ENCODE data around the gene ZDHHC12. TPM values are rescaled to one million over a fixed set of nuclear protein-coding genes. Genes with fewer than 3 reads are reported as not detected.
"Not testable (repeated sequence)": the region's sequence is repeated elsewhere in the genome, so short reads cannot be mapped to it uniquely, and the experiment has no call there.

Gene ZDHHC12
- total and polyA plus RNA-seq, 2 of the 13 experiments (the other 11 are each of a cell fraction or from before 2014, with no cell fraction given): 25.4 to 28.0 TPM

GRCh38 chr9:128701227-128701854, 22.6 kb downstream of the ZDHHC12 start:
- Histone ChIP-seq H3K4me3 (replicated peaks in 1 of 3; ENCODE audit: insufficient read depth in 1 of 3, low read depth in 2 of 3, low read length in 3 of 3) (no peak overlapping the region), H3K27ac (ENCODE audit: extremely low read length, insufficient read depth, low read length) (no peak overlapping the region), H3K4me1 (ENCODE audit: insufficient read depth, low read length) (peaks cover 16% of the 10 kb centered on the region), H3K4me2 (ENCODE audit: low read depth, low read length) (no peak overlapping the region), H2AFZ (ENCODE audit: low read length) (no peak overlapping the region), H3K9me3 (ENCODE audit: low read length) (no peaks in the 10 kb centered on the region), H3K79me2 (ENCODE audit: insufficient read depth, low read length) (peaks cover 8% of the 10 kb centered on the region), H3K27me3 (ENCODE audit: control insufficient read depth in 1 of 2, insufficient read depth in 2 of 2, low read length in 2 of 2) (no peaks in the 10 kb centered on the region), H3K9ac (ENCODE audit: insufficient read depth, low read depth, low read length) (no peak overlapping the region), H4K20me1 (ENCODE audit: insufficient read depth, low read length) (no peaks in the 10 kb centered on the region), H3K36me3 (replicated peaks in 1 of 2; ENCODE audit: control insufficient read depth in 1 of 2, insufficient read depth in 2 of 2, low read length in 2 of 2) (peaks cover 0 to 4% of the 10 kb centered on the region in 2 experiments; a peak in 1 of 5 replicates)
- no peak for ATAC-seq
- ChIA-PET POLR2A (interaction anchor here (1.0 kb wide), 1 partner anchor 17 kb away, joined by 6 read pairs; no protein-coding TSS in a partner anchor), CTCF (ENCODE audit: low intra/inter-chr PET ratio, low total read pairs) (interaction anchor here (1.6 to 2.6 kb wide), 3 partner anchors 32 to 66 kb away, joined by 4 to 17 read pairs (median 12); no protein-coding TSS in a partner anchor)
- 96% methylated on average over 10 of the region's 10 CpGs for WGBS (ENCODE audit: low lambda C conversion rate)
- no peak for FAIRE-seq
- no TSS peak for BruUV-seq (replicated peaks)
- in situ Hi-C loops (cut with HindIII; ENCODE audit: extremely low pct_ligation_motif_present, low pct_unique_long_range_greater_than_20kb): no loop called here
- no peak for DNase-seq (ENCODE audit: low spot score)
- intact Hi-C loops (cut with micrococcal nuclease; ENCODE audit: unreplicated experiment): loop anchor here (5.0 kb wide), 1 partner anchor 64 kb away; no protein-coding TSS in a partner anchor
- TF ChIP-seq ZNF557 (CRISPR knock-in tag; IDR thresholded peaks at IDR 0.05) (no peak), ZKSCAN1 (IDR thresholded peaks at IDR 0.05; ENCODE audit: low read length) (peak; percentile 54; the same call in 1 of the 2 replicates)
- TF ChIP-seq, protein P1, sequence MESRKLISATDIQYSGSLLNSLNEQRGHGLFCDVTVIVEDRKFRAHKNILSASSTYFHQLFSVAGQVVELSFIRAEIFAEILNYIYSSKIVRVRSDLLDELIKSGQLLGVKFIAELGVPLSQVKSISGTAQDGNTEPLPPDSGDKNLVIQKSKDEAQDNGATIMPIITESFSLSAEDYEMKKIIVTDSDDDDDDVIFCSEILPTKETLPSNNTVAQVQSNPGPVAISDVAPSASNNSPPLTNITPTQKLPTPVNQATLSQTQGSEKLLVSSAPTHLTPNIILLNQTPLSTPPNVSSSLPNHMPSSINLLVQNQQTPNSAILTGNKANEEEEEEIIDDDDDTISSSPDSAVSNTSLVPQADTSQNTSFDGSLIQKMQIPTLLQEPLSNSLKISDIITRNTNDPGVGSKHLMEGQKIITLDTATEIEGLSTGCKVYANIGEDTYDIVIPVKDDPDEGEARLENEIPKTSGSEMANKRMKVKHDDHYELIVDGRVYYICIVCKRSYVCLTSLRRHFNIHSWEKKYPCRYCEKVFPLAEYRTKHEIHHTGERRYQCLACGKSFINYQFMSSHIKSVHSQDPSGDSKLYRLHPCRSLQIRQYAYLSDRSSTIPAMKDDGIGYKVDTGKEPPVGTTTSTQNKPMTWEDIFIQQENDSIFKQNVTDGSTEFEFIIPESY (CRISPR knock-in tag; IDR thresholded peaks at IDR 0.05): peak; percentile 39; the same call in 1 of the 2 replicates

DNA sequence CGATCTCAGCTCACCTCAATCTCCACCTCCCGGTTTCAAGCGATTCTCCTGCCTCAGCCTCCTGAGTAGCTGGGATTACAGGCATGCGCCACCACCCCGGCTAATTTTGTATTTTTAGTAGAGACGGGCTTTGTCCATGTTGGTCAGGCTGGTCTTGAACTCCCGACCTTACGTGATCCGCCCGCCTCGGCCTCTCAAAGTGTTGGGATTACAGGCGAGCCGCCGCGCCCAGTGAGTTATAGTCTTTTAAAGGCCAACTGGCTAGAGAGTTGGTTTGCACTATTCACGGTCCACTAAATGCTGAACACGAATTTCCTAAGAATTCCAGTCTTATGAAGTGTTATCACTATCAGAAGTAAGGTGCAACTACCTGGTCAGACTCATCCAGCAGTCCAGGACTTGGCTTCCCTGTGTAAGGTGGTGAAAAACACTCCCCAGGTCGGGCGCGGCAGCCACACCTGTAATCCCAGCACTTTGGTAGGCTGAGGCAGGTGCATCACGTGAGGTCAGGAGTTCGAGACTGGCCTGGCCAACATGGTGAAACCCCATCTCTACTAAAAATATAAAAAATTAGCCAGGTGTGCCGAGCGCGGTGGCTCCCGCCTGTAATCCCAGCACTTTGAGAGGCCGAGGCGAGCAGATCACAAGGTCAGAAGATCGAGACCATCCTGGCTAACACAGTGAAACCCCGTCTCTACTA, 24.7 kb downstream of the ZDHHC12 start:
- WGBS (ENCODE audit: low lambda C conversion rate): 97% methylated on average over 30 of the region's 30 CpGs
- ATAC-seq; H4K20me1 ChIP-seq (ENCODE audit: insufficient read depth, low read length): not testable (repeated sequence)

More for the DNA sequence above, 24.7 kb downstream of the ZDHHC12 start:
- FAIRE-seq; H3K36me3 ChIP-seq (replicated peaks in 1 of 2; ENCODE audit: control insufficient read depth in 1 of 2, insufficient read depth in 2 of 2, low read length in 2 of 2); intact Hi-C loops (cut with micrococcal nuclease; ENCODE audit: unreplicated experiment); CTCF ChIA-PET (ENCODE audit: low intra/inter-chr PET ratio, low total read pairs); H3K4me3 ChIP-seq (replicated peaks in 1 of 3; ENCODE audit: insufficient read depth in 1 of 3, low read depth in 2 of 3, low read length in 3 of 3); H3K79me2 ChIP-seq (ENCODE audit: insufficient read depth, low read length); H3K4me2 ChIP-seq (ENCODE audit: low read depth, low read length); in situ Hi-C loops (cut with HindIII; ENCODE audit: extremely low pct_ligation_motif_present, low pct_unique_long_range_greater_than_20kb); DNase-seq (ENCODE audit: low spot score); H2AFZ ChIP-seq (ENCODE audit: low read length); H3K9ac ChIP-seq (ENCODE audit: insufficient read depth, low read depth, low read length); H3K27me3 ChIP-seq (ENCODE audit: control insufficient read depth in 1 of 2, insufficient read depth in 2 of 2, low read length in 2 of 2); H3K9me3 ChIP-seq (ENCODE audit: low read length); BruUV-seq (replicated peaks); H3K27ac ChIP-seq (ENCODE audit: extremely low read length, insufficient read depth, low read length): not testable (repeated sequence)
- POLR2A ChIA-PET: interaction anchor here (1.3 kb wide), 1 partner anchor 15 kb away, joined by 4 read pairs; no protein-coding TSS in a partner anchor
- H3K4me1 ChIP-seq (ENCODE audit: insufficient read depth, low read length): peaks cover 16% of the 10 kb centered on the region

Measured in HepG2 (cell line).